ENCODE data around the gene SIPA1L3.

GRCh38 chr19:38020311-38020710 lies 113.3 kb downstream of the SIPA1L3 start:
- no peak for TF ChIP-seq CTCF (IDR thresholded peaks at IDR 0.05; ENCODE audit: poor library complexity)
- TF ChIP-seq EZH2 (IDR thresholded peaks at IDR 0.05; ENCODE audit: borderline replicate concordance): no peak
- no peak for TF ChIP-seq EZH2phosphoT487 (IDR thresholded peaks at IDR 0.05; ENCODE audit: low read depth, severe bottlenecking, unreplicated experiment)
